ENCODE measurements around the gene PUS1.
"Not testable (repeated sequence)": the region's sequence is repeated elsewhere in the genome, so short reads cannot be mapped to it uniquely, and the experiment has no call there.

PUS1 gene

DNA sequence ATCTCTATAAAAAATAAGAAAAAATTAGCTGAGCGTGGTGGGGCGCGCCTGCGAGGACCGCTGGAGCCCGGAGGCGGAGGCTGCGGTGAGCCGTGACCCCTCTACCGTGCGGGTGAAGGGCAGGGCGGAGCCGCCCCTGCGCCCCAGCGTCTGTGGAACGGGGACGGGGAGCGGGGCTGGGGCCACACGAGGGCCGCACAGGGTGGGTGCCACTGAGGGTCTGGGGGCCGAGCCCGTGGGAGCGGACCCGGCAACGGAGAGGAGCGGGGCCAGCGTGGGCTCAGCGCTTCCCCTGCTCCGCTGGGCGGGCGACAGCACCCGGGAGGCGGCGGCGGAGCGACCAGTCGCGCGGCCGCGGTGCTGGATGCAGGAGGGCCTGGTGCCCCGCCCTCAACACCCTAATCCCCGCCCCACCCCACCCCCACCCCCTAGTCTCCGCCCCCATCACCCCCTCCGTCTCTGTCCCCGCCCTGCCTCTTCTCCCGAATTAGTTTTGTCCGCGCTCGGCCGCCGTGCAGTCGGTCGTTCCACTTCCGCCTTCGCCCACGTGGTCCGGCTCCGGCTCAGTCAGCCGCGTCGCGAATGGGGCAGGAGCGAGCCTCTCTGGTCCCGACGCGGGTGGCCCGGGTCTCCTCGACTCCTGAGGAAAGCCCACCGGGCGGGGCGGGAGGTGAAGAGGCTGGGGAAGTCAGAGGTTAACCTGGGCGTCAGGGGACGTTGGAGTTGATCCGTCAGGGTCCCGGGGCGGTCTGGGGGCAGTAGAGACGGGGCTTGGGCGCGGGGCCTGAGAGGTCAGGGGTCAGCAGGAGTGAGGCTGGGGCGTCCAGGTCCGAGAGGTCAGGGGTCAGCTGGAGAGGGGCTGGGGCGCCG, at the start of gene PUS1:
PUS1 (plus strand) TSS at position 566 of the 870 bp plus-strand sequence. CDS start 447 bp downstream, outside the sequence.
- DNase-seq: peak; percentile 96

DNA sequence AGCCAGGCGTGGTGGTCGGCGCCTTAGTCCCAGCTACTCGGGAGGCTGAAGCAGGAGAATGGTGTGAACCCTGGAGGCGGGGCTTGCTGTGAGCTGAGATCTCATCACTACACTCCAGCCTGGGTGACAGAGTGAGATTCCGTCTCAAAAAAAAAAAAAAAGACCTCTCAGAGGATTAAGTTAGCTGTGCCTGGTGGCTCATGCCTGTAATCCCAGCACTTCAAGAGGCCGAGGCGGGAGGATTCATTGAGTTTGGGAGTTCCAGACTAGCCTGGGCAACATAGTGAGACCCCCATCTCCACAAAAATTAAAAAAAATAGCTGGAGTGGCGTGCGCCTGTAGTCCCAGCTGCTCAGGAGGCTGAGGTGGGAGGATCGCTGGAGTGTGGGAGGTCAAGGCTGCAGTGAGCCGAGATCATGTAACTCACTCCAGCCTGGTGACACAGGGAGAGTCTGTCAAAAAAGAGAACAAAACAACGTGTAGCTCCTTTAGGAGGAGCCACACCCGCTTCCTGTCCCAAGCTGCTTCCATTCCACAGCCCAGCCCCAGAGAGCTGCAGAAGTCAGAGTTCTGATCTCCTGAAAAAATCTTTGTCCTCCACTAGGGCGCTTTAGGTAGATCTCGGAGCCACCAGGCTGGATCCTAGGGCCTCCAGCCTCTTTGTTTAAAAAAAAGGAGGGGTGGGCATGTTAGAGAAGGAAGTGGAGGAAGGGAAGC, 46.1 kb upstream of the PUS1 start:
- DNase-seq: no peak

DNA sequence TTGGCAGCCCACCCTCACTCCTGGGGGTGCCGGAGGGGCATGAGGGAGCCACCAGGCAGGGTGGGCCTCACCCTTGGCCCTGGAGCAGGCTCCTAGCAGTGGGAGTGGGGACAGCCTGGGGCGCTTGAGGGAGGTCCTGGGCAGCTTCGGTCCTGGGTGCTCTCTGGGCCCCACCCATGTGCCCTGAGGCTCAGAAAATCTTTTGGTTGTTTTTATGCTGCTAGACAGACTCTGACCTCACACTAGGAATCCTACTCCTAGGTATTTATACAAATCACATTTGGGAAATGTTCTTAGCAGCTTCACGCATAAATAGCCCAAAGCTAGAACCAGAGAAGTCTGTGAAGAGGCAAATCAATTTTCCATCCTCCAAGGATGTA, 45.6 kb upstream of the PUS1 start:
- no peak for DNase-seq

- DNase-seq: not testable (repeated sequence)
Measured at GRCh38 chr12:131885076-131885475, 44.0 kb upstream of the PUS1 start.

GRCh38 chr12:131885543-131886057, 43.5 kb upstream of the PUS1 start:
- no peak for DNase-seq

DNA sequence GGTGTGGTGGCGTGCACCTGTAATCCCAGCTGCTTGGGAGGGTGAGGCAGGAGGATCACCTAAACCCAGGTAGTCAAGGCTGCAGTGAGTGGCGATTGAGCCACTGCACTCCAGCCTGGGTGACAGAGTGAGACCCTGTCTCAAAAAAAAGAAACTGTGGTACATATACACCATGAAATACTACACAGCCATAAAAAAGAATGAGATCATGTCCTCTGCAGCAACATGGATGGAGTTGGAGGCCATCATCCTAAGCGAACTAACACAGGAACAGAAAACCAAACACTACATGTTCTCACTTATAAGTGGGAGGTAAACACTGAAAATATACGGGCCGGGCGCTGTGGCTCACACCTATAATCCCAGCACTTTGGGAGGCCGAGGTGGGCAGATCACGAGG, 37.4 kb upstream of the PUS1 start:
- not testable (repeated sequence) for DNase-seq

DNA sequence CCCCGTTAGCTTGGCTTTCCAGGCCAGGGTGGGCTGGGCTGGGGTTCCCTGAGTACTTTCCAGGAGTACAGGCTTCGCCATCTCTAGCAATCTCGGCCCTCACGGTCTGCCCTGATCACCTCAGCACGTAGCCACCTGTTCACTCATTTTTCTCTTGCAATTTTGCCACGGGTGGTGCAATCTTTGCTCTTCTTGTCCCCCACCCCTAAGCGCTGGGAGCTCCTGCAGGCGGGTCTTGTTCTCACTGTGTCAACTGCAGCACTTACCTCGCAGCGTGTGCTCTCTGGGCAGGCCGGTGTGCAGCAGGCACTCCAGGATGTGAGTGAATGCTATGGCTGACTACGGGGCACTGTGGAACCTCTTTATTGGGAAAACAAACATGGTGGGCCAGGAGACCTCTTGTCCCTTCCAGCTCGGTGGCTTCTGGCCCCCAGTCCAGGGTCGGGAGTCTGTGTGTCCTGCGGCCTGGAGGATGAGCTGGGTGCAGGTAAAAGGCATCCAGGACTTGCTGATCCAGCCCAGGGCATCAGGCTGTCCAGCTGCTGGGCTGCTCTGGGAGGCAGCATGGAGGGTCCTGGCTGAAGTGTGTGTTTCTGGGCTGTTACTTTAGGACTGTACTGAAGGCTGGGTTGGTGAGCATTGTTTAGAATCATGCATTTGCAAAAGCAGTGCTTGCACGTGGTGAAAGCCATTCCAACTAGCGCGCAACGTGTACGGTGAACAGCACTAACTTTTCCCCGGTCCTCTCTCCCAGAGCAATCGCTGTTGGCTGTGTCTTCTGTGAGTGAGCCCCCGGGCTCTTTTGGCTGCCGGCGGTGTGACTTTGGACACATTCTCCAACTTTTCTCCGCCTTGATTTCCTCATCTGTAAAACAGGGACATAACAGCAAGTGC, 36.1 kb upstream of the PUS1 start:
- DNase-seq: no peak

DNA sequence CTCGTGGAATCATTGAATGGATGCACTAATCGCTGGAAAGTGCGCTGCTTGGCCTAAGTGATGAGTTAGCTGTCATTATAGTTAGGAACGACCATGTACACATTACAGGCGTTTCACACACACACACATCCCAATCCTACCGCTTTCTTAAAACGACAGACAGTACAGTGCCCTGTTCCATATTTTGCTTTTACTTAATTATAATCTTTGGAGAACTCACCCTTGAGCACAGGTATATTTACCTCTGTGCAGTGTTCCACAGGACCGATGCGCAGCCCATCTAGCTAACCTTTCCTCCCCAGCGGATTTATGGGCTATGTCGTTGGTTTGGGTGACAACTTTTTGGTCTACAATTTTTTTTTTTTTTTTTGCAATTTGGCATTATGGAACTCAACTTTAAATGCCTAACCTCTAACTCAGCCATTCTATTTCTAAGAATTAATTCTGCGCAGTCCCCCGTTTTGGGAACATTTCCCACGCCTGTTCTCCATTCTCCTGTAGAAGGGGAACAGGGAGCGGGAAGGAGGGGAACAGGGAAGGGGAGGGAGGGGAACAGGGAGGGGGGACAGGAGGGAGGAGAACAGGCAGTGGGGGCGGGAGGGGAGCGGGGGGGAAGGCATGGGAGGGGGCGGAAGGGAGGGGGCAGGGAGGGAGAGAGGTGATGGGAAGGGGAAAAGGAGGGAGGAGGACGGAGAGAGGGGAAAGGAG, 35.3 kb upstream of the PUS1 start:
- DNase-seq: no peak

DNA sequence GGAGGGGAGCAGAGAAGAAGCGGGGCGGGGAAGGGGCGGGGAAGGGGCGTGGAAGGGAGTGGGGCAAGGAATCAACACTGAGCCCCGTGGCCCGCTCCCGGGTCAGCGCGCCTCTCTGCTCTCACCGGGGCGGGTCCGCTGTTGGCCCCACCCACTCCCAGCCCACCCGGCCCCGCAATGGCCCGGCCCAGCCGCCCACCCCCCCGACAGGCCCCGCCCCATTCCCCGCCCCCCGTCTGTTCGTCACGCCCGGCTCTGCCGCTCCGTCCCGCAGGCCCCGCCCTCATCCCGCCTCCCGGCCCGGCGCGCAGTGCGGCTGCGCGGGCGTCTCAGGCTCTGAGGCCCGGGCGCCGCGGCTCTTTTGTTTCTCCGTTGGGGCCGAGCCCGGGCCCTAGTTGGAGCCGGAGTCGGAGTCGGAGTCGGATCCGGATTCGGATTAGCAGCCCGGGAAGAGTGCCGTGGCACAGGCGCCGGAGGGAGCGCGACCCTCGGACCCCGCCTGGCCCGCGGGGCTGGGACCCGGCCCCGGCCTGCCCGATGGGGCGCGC, 34.7 kb upstream of the PUS1 start, which contains the start of gene ULK1:
ULK1 (plus strand) TSS at position 310 of the 548 bp plus-strand sequence. CDS start 380 bp downstream, outside the sequence.
- peak; percentile 92 for DNase-seq

DNA sequence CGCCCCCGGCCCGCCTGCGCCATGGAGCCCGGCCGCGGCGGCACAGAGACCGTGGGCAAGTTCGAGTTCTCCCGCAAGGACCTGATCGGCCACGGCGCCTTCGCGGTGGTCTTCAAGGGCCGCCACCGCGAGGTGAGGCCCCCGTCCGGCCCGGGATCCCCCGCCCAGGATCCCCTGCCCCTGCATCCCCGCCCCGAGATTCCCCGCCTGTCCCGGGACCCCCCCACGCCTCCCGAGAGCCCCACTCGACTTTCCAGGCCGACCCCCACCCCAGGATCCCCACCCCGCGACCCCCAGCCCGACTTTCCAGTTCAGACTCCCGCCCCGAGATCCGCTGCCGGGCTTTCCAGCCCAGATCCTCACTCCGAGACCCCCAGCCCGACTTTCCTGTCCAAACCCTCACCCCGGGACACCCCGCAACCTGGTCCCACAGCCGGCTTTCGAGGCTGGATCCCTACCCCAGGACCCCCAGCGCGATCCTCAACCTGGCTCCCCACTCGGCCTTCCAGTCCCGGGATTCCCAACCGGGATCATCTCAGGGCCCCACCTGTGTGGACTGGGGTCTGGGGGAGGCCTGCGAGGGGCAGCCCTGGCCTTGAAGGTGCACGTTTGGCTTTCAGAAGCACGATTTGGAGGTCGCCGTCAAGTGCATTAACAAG, 34.0 kb upstream of the PUS1 start:
- no peak for DNase-seq

DNA sequence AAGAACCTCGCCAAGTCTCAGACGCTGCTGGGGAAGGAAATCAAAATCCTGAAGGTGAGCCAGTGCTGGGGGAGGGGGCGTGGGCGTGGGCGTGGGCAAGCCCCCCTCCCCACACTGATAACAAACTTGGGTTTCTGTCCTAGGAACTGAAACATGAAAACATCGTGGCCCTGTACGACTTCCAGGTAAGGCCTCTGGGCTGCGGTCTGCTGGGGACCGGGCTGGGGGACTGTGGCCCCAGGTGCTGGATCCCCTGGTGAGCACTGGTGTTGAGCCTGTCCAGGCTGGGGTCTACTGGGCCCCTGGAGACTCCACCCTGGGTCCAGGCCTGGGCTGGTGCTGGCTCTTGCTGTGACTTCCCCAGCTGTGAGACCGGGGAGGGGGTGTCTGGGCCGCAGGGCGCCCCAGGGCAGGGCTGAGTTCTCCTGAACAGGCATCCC, 33.4 kb upstream of the PUS1 start:
- DNase-seq: no peak

GRCh38 chr12:131896080-131896810, 32.8 kb upstream of the PUS1 start:
- DNase-seq: peak; percentile 65

DNA sequence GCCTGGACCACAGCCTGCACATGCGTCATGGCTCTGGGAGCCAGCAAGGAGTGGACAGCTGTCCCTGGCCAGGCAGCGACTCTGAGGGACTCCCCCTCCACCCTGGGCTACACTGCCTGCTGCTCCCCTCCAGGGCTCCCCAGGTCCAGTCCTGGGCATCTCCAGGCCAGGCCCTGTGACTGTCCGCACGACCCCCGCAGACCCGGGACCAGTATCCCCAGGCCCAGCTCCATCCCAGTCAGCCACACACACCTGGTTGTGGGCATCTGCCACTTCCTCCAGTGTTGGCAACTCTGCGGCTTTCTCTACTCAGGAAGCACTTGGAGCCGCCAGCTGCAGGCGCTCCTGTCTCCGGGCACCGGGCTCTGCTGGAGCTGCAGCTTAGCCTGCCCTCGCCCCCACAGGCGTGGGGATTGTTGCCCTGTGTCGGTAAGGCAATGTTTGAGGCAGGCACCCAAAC, 32.2 kb upstream of the PUS1 start:
- no peak for DNase-seq

- no peak for DNase-seq
Measured at GRCh38 chr12:131897276-131897675, 31.8 kb upstream of the PUS1 start.

GRCh38 chr12:131897875-131898274, 31.2 kb upstream of the PUS1 start:
- DNase-seq: no peak

- DNase-seq: no peak
Measured at GRCh38 chr12:131900397-131900796, 28.7 kb upstream of the PUS1 start.

DNA sequence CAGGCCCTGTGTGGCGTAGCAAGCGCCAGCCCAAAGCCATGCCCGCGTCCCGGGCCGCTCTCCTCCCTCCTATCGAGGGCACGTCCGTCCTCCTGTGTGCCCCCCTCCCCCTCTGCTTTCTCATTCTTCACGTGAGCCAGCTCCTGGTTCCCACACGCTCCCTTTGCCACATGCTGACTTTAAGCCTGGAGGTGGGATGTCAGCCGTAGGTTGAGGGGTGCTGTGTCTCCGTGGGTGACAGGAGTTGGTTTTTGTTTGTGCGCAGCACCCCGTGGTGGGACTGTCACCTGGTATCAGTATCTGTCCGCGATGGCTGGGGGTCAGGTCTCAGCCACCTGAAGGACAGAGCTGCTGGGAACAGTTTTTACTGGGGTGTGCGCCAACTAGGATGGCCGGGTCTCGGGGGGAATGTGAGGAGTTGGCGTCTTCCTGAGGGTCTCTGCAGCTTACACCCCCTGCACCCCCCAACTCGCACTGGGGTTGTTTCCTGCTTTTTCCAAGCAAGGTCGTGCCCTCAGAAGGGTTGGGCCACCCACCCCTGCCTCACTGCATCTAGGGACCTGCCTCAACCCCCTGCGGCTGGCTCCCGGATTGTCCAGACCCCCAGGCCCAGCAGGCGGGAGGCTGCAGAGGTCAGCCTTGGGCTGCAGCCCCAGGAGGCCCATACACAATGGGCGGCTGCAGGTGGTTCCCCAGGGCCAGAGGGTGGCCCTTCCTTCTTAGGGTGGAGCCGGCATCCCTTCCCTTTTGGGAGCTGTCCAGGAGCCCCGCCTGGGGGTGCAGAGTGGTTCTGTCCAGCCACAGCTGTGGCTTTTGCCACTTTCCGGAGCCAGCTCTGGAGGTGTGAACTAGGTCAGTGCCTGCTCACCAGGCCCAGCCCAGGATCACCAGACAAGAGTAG, 27.4 kb upstream of the PUS1 start:
- DNase-seq: no peak

DNA sequence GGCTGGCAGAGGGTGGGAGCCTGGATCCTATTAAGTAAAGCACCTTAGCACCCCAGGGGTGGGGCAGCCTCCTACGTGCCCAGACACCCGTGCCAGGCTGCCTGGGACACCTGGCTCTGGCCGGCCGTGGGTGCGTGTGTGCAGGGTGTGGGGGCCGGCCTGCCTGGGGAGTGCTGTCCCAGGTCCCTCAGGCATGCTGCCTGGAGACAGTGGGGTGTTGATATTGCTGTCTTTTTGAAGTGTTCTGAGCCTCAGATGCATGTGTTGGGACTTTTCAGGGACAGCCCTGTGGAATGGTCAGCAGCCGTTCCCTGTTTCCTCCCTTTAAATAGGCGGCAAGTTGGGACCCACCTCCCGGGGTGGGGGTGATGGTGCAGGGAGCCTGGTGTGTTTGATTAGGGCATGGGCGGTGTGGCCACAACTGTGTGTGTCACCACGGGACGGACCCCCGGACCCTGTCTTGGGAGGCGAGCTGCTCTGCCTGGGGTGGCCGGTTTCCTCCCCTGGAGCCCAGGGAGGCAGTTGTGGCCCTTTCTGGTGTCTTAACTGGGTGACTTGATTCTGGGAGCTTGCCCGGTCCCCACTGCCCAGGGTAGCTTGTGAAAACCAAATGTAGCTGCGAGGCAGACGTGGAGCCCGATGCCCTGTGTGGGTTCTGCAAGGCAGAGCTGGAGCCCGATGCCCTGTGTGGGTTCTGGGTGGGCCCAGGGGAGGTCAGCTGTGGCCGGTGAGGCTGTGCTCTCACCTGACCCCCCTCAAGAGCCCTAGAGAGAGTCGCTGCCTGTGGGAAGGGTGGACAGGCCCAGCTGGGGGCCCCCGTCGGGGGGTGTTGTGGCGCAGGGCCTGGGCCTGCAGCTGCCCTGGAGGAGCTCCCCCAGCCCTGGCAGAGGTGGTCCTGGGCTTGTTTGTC, 26.5 kb upstream of the PUS1 start:
- DNase-seq: no peak
